Fibroblast of lung (primary cell): ENCODE data around the gene PIGX. TPM values are rescaled to one million over a fixed set of nuclear protein-coding genes. Genes with fewer than 3 reads are reported as not detected.
"Not testable (repeated sequence)": the region's sequence is repeated elsewhere in the genome, so short reads cannot be mapped to it uniquely, and the experiment has no call there.

Experiments used
- DNase-seq, 2 donors: peaks; one replicate each; pipeline versions ENCODE4 v3.0.0 to v3.0.0-alpha.2; 2010; ENCODE audit warnings: low read depth in 2 of 2
- H2AFZ ChIP-seq: 2 replicates; pipeline ENCODE4 v1.5.1; 2012; ENCODE audit warnings: low read length, control low read depth, inconsistent platforms
- H3K27ac ChIP-seq: 2 replicates; pipeline ENCODE4 v1.5.1; 2011; ENCODE audit warnings: low read length, control low read depth; ENCODE audit not compliant: insufficient read depth
- H3K27me3 ChIP-seq: 2 replicates; pipeline ENCODE4 v1.5.1; 2011; ENCODE audit warnings: mild to moderate bottlenecking, low read length; ENCODE audit not compliant: control insufficient read depth, insufficient read depth
- H3K36me3 ChIP-seq: 2 replicates; pipeline ENCODE4 v1.5.1; 2011; ENCODE audit warnings: low read length; ENCODE audit not compliant: control insufficient read depth, insufficient read depth
- H3K4me1 ChIP-seq: 2 replicates; pipeline ENCODE4 v1.5.1; 2011; ENCODE audit warnings: low read length; ENCODE audit not compliant: control insufficient read depth, insufficient read depth; ENCODE audit errors: extremely low read depth
- H3K4me2 ChIP-seq: 2 replicates; pipeline ENCODE4 v1.5.1; 2011; ENCODE audit warnings: low read length, control low read depth; ENCODE audit not compliant: insufficient read depth; ENCODE audit errors: extremely low read depth
- H3K4me3 ChIP-seq, 4 experiments: fragments of 200-600 bp in 1 of 4; sonication (generic) in 1 of 4; replicated peaks in 1 of 4; 2 replicates each; pipeline ENCODE4 v1.5.1; 2011 to 2016; ENCODE audit warnings: low read length in 4 of 4, low read depth in 3 of 4, mild to moderate bottlenecking in 3 of 4, control low read depth in 2 of 4, inconsistent platforms in 1 of 4, mixed read lengths in 1 of 4; ENCODE audit not compliant: insufficient read depth in 1 of 4; ENCODE audit errors: control extremely low read depth in 1 of 4
- H3K79me2 ChIP-seq: 2 replicates; pipeline ENCODE4 v1.5.1; 2012; ENCODE audit warnings: mild to moderate bottlenecking, low read length, inconsistent platforms; ENCODE audit not compliant: control insufficient read depth, insufficient read depth
- H3K9ac ChIP-seq: 2 replicates; pipeline ENCODE4 v1.5.1; 2011; ENCODE audit warnings: mild to moderate bottlenecking, low read length, control low read depth; ENCODE audit not compliant: insufficient read depth
- H3K9me3 ChIP-seq: 2 replicates; pipeline ENCODE4 v1.5.1; 2012; ENCODE audit warnings: low read depth, low read length; ENCODE audit not compliant: control insufficient read depth, insufficient read depth
- H4K20me1 ChIP-seq: 2 replicates; pipeline ENCODE4 v1.5.1; 2011; ENCODE audit warnings: low read length; ENCODE audit not compliant: control insufficient read depth, insufficient read depth; ENCODE audit errors: extremely low read depth
- CTCF ChIP-seq, 2 donors: IDR thresholded peaks in 1 of 2; conservative IDR thresholded peaks in 1 of 2; 1 replicate in 1 of 2; 2 replicates in 1 of 2; pipeline ENCODE4 v1.5.1; 2011 to 2012; ENCODE audit warnings: low read length in 2 of 2, control low read depth in 1 of 2, inconsistent platforms in 1 of 2, low read depth in 1 of 2, mild to moderate bottlenecking in 1 of 2
- EZH2 ChIP-seq: IDR thresholded peaks from 2 replicates; pipeline ENCODE4 v1.5.1; 2012; ENCODE audit warnings: low read length, control low read depth, mild to moderate bottlenecking; ENCODE audit errors: missing control alignments
- polyA plus RNA-seq, 2 donors: library from polyadenylated mRNA; depleted of rRNA in 1 of 2; stranded (reverse) in 1 of 2; unstranded in 1 of 2; fragments of >200 nt; gene quantifications; 2 replicates each; pipeline ENCODE4 v1.2.1, GENCODE V29; 2011 to 2012; ENCODE audit warnings: missing spikeins in 1 of 2
- total RNA-seq: library from RNA; depleted of rRNA; stranded (reverse); fragments of >200 nt; gene quantifications from 2 replicates; pipeline ENCODE4 v1.2.1, GENCODE V29; 2014

PIGX gene
- total and polyA plus RNA-seq, 2 donors (not counting 1 experiment from before 2014, with no cell fraction given), result 10.7 to 17.0 TPM

DNA sequence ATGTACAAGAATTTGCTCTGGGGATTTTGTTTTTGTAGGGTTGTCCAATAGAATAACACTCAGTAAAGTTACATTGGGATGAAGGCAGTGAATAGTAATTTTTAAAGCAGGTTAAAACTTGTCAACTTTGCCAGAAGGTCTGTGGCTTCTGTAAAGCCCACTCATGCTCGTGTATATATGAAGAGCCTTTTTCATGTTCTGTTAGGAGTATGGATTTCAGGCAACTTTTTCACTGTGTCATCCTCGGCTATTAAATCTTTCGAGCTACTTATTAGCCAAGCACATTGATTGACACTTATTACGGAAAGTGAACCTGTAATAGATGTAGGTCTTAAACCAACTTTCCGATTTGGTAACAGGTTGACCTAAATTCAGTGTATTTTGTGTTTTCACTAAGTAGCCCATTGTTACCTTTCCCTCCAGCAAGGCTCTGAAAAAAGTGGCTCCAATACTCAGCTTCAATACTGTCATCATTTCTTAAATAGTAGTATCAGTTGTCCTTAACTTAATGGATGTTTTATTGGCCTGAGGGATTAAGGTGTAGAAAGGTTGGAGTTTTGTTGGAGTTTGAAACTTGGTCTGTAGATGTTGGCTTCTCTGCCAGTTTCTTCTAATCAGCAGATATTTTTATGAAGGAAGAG, 29.2 kb downstream of the PIGX start:
- peaks cover 59% of the 10 kb centered on the region for H3K79me2 ChIP-seq
- TF ChIP-seq EZH2, result no peak
- TF ChIP-seq CTCF (conservative IDR thresholded peaks at IDR 0.05 in 1 of 2, IDR thresholded peaks at IDR 0.05 in 1 of 2; ENCODE audit: low read depth in 1 of 2, low read length in 2 of 2), result no peak
- H3K9ac ChIP-seq, result peak overlapping the region; percentile 88
- peak overlapping the region; percentile 49 to 95 (median 76) for H3K4me3 ChIP-seq
- no peaks in the 10 kb centered on the region for H3K36me3 ChIP-seq
- peak overlapping the region; percentile 91 for H3K27ac ChIP-seq
- no peaks in the 10 kb centered on the region for H3K27me3 ChIP-seq
- peak overlapping the region; percentile 93 for H3K4me2 ChIP-seq
- DNase-seq, result no peak
- no peaks in the 10 kb centered on the region for H3K9me3 ChIP-seq
- peaks cover 2% of the 10 kb centered on the region for H3K4me1 ChIP-seq
- no peak overlapping the region for H2AFZ ChIP-seq
- peaks cover 2% of the 10 kb centered on the region for H4K20me1 ChIP-seq

GRCh38 chr3:196743569-196743968, 31.4 kb downstream of the PIGX start:
- not testable (repeated sequence) for H3K4me3 ChIP-seq

GRCh38 chr3:196749125-196749524, 36.9 kb downstream of the PIGX start:
- Histone ChIP-seq H2AFZ (no peak overlapping the region), H3K4me1 (no peaks in the 10 kb centered on the region), H3K4me3 (no peak overlapping the region), H3K9ac (no peak overlapping the region), H3K9me3 (no peaks in the 10 kb centered on the region), H3K27ac (no peak overlapping the region), H4K20me1 (no peaks in the 10 kb centered on the region), H3K27me3 (no peaks in the 10 kb centered on the region), H3K4me2 (no peak overlapping the region), H3K79me2 (peaks cover 78% of the 10 kb centered on the region), H3K36me3 (no peaks in the 10 kb centered on the region)
- DNase-seq, result no peak
- TF ChIP-seq EZH2 (no peak), CTCF (conservative IDR thresholded peaks at IDR 0.05 in 1 of 2, IDR thresholded peaks at IDR 0.05 in 1 of 2; ENCODE audit: low read depth in 1 of 2, low read length in 2 of 2) (no peak)

More at GRCh38 chr3:196743569-196743968, 31.4 kb downstream of the PIGX start:
- H3K9me3 ChIP-seq, H3K4me2 ChIP-seq, H3K27me3 ChIP-seq, H3K9ac ChIP-seq, H3K27ac ChIP-seq, H2AFZ ChIP-seq, H3K36me3 ChIP-seq, H4K20me1 ChIP-seq, DNase-seq, H3K4me1 ChIP-seq: not testable (repeated sequence)
- H3K79me2 ChIP-seq, result peaks cover 78% of the 10 kb centered on the region
